GM19025 (cell line): ENCODE data around the gene LMO2.
"Not testable (repeated sequence)": the region's sequence is repeated elsewhere in the genome, so short reads cannot be mapped to it uniquely, and the experiment has no call there.

Source experiments
- ATAC-seq: cut with Tn5 transposase; IDR thresholded peaks from one replicate; pipeline ENCODE4 v1.9.1; 2021; ENCODE audit warnings: mild to moderate bottlenecking, low read depth, moderate library complexity; ENCODE audit not compliant: unreplicated experiment

LMO2 gene

GRCh38 chr11:33829430-33830141 lies 62.3 kb downstream of the LMO2 start:
- peak; percentile 74 for ATAC-seq

GRCh38 chr11:33828604-33829429 lies 63.1 kb downstream of the LMO2 start:
- peak; percentile 40 for ATAC-seq

GRCh38 chr11:33827206-33827605 lies 64.7 kb downstream of the LMO2 start:
- ATAC-seq, result no peak

GRCh38 chr11:33825854-33826560 lies 65.9 kb downstream of the LMO2 start:
- ATAC-seq, result no peak

- not testable (repeated sequence) for ATAC-seq
These were observed 68.9 kb downstream of the LMO2 start for GRCh38 chr11:33822981-33823380.

GRCh38 chr11:33819278-33820035 lies 72.4 kb downstream of the LMO2 start:
- no peak for ATAC-seq
